AG09309 (cell line): ENCODE data around the gene CLN3.

Experiments used
- DNase-seq: peaks from one replicate; pipeline ENCODE4 v3.0.0-alpha.2; 2010; ENCODE audit warnings: low read depth
- H3K4me3 ChIP-seq: 2 replicates; pipeline ENCODE4 v1.5.1; 2011; ENCODE audit warnings: mild to moderate bottlenecking, low read depth, low read length, moderate library complexity; ENCODE audit not compliant: control insufficient read depth
- CTCF ChIP-seq: IDR thresholded peaks from 2 replicates; pipeline ENCODE4 v1.5.1; 2011; ENCODE audit warnings: mild to moderate bottlenecking, low read depth, low read length, inconsistent platforms; ENCODE audit not compliant: insufficient read depth, control insufficient read depth; ENCODE audit errors: missing control alignments

The CLN3 gene

GRCh38 chr16:28513484-28514181, 21.8 kb upstream of the CLN3 start:
- H3K4me3 ChIP-seq = no peak overlapping the region
- DNase-seq = no peak
- no peak for TF ChIP-seq CTCF

DNA sequence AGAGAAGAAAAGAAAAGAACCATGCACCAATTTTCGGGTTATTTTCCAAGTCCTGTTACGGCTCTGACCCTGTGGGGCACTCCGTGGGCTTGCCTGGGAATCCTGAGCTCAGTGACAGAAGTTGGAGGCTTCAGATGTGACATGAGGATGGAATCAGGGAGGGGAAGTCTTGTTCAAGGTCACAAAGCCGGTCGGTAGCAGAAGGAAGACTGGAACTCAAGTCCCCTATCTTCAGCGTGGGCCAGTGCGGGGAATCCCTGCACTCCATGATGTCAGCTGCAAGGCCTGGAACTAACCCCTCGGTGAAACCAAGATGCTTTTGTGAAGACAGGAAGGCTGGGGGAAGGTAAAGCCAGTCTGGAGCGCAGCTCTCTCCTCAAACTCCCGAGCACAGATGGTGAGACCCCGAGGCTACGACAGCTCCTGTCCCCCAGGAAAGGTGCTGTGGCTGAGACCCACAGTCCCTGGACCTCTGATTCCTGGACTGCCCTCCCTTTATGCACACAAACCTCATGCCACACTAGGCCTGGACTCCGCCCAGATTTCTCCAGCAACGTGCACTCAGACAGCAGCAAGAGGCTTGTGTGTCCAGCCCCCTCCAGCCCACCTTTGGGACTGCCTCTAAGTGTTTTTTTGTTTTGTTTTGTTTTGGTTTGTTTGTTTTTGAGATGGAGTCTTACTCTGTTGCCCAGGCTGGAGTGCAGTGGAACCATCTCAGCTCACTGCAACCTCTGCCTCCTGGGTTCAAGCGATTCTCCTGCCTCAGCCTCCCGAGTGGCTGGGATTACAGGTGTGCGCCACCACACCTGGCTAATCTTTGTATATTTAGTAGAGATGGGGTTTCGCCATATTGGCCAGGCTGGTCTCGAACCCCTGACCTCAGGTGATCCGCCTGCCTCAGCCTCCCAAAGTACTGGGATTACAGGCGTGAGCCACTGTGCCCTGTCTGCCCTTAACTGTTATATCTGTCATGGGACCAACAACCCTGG, 20.2 kb upstream of the CLN3 start:
- no peak for TF ChIP-seq CTCF
- H3K4me3 ChIP-seq = no peak overlapping the region
- DNase-seq = no peak

DNA sequence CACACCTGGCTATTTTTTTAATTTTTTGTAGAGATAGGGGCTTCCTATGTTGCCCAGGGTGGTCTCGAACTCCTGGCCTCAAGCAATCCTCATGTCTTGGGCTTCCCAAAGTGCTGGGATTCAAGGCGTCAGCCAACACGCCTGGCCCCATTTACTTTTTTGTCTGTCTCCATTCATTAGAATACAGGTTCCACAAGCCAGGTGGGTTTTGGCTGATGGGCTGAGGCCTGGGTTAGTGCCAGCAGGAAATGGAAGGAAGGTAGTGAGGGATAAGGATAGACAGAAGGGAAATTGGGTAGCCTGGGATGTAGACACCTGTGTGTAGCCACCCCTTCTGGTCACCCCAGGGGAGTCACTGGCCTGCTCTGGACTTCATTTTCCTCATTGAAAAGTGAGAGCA, 19.2 kb upstream of the CLN3 start:
- no peak for TF ChIP-seq CTCF
- DNase-seq = no peak
- no peak overlapping the region for H3K4me3 ChIP-seq

- H3K4me3 ChIP-seq = no peak overlapping the region
- DNase-seq = no peak
- TF ChIP-seq CTCF = no peak
Observed at GRCh38 chr16:28505489-28506137, 13.7 kb upstream of the CLN3 start.

- no peak overlapping the region for H3K4me3 ChIP-seq
- TF ChIP-seq CTCF = no peak
- no peak for DNase-seq
Observed at GRCh38 chr16:28504707-28505404, 13.0 kb upstream of the CLN3 start.
